Mammary epithelial cell (primary cell): ENCODE data around the gene GRID1.

ENCODE experiments used
- CTCF ChIP-seq, 2 donors: IDR thresholded peaks in 1 of 2; conservative IDR thresholded peaks in 1 of 2; 2 replicates each; pipeline ENCODE4 v1.5.1; 2011 to 2012; ENCODE audit warnings: inconsistent platforms in 2 of 2, low read length in 2 of 2, mild to moderate bottlenecking in 2 of 2, control low read depth in 1 of 2, low read depth in 1 of 2; ENCODE audit not compliant: insufficient read depth in 1 of 2; ENCODE audit errors: extremely low read depth in 1 of 2
- EZH2 ChIP-seq: IDR thresholded peaks from 2 replicates; pipeline ENCODE4 v1.6.1; 2012; ENCODE audit warnings: low read length, inconsistent platforms, borderline replicate concordance

GRCh38 chr10:86223256-86223655 lies 143.3 kb downstream of the GRID1 start:
- no peak for TF ChIP-seq EZH2
- TF ChIP-seq CTCF (conservative IDR thresholded peaks at IDR 0.05 in 1 of 2, IDR thresholded peaks at IDR 0.05 in 1 of 2; ENCODE audit: extremely low read depth in 1 of 2, insufficient read depth in 1 of 2, low read depth in 1 of 2, low read length in 2 of 2) = no peak
